ENCODE results near the gene KRT13.

Gene KRT13

DNA sequence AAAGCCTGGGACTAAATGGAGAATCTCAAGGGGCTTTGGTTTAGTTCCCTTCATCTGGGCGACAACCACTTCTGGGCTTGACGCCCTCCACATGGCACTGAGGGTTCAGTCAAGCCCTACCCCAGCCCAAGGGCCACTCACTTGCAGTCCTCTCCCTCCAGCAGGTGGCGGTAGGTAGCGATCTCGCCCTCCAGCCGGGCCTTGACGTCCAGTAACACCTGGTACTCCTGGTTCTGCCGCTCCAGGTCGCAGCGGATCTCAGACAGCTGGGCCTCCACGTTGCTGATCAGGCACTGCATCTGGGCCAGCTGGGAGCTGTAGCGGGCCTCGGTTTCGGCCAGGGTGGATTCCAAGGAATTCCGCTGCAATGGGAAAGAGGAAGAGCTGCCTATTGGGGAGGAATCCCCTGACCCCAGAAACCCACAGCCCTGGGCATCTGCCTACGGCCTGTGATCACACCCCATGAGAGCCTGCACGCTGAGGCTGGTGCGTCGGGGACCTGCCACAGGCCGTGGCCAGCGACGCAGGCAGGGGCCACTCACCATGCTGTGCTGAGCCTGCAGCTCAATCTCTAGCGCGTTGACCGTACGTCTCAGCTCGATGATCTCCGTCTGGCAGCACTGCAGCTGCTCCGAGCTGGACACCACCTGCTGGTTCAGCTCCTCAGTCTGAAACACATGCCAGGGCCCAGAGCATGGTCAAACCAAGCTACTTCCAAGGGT lies 18.4 kb downstream of the KRT13 start:
- peaks cover 26% of the 10 kb centered on the region for H3K27me3 ChIP-seq (ENCODE audit: insufficient read depth, low read depth, severe bottlenecking)
- no peak overlapping the region for H3K27ac ChIP-seq
- TF ChIP-seq CTCF (IDR thresholded peaks at IDR 0.05; ENCODE audit: low read depth, low read length), result peak; percentile 96
- H3K36me3 ChIP-seq, result no peaks in the 10 kb centered on the region
- no peaks in the 10 kb centered on the region for H3K9me3 ChIP-seq (ENCODE audit: severe bottlenecking)
- peak; percentile 82 for DNase-seq
- H3K4me3 ChIP-seq (ENCODE audit: low read depth, low read length), result no peak overlapping the region

GRCh38 chr17:41486316-41486715 lies 19.1 kb downstream of the KRT13 start:
- Histone ChIP-seq H3K9me3 (ENCODE audit: severe bottlenecking) (no peaks in the 10 kb centered on the region), H3K27me3 (ENCODE audit: insufficient read depth, low read depth, severe bottlenecking) (peaks cover 31% of the 10 kb centered on the region), H3K4me3 (ENCODE audit: low read depth, low read length) (no peak overlapping the region), H3K27ac (no peak overlapping the region), H3K36me3 (no peaks in the 10 kb centered on the region)
- no peak for TF ChIP-seq CTCF (IDR thresholded peaks at IDR 0.05; ENCODE audit: low read depth, low read length)
- no peak for DNase-seq

GRCh38 chr17:41484920-41485904 lies 20.2 kb downstream of the KRT13 start:
- no peak for DNase-seq

GRCh38 chr17:41483991-41484826 lies 21.2 kb downstream of the KRT13 start:
- TF ChIP-seq CTCF (IDR thresholded peaks at IDR 0.05; ENCODE audit: low read depth, low read length), result no peak
- H3K4me3 ChIP-seq (ENCODE audit: low read depth, low read length), result no peak overlapping the region
- DNase-seq, result no peak
- H3K27me3 ChIP-seq (ENCODE audit: insufficient read depth, low read depth, severe bottlenecking), result peaks cover 51% of the 10 kb centered on the region
- H3K9me3 ChIP-seq (ENCODE audit: severe bottlenecking), result no peaks in the 10 kb centered on the region
- H3K27ac ChIP-seq, result no peak overlapping the region
- H3K36me3 ChIP-seq, result no peaks in the 10 kb centered on the region

More at GRCh38 chr17:41484920-41485904, 20.2 kb downstream of the KRT13 start:
- TF ChIP-seq CTCF (IDR thresholded peaks at IDR 0.05; ENCODE audit: low read depth, low read length), result no peak
- Histone ChIP-seq H3K4me3 (ENCODE audit: low read depth, low read length) (no peak overlapping the region), H3K27me3 (ENCODE audit: insufficient read depth, low read depth, severe bottlenecking) (peaks cover 41% of the 10 kb centered on the region), H3K36me3 (no peaks in the 10 kb centered on the region), H3K9me3 (ENCODE audit: severe bottlenecking) (no peaks in the 10 kb centered on the region), H3K27ac (no peak overlapping the region)

DNA sequence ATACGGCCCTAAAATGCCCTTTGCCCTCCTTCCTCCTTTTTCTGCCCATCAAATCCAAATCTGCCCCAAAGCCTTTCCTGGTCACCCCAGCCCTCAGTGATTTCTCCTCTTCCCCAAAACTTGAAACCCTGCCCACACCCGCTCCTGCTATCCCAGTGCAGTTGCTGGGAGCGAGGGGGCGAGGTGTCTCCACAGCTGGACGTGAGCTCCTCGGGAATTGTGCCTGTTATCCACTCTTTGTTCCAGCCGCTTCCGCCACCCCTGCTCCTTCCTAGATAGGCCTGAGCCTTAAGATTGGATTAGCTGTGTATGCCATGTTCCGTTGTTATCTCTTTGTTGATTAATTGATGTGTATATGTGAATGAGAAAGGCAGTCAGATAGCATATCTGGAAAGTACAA lies 21.9 kb downstream of the KRT13 start:
- no peak overlapping the region for H3K27ac ChIP-seq
- H3K9me3 ChIP-seq (ENCODE audit: severe bottlenecking), result no peaks in the 10 kb centered on the region
- H3K4me3 ChIP-seq (ENCODE audit: low read depth, low read length), result no peak overlapping the region
- peaks cover 58% of the 10 kb centered on the region for H3K27me3 ChIP-seq (ENCODE audit: insufficient read depth, low read depth, severe bottlenecking)
- TF ChIP-seq CTCF (IDR thresholded peaks at IDR 0.05; ENCODE audit: low read depth, low read length), result no peak
- no peak for DNase-seq
- no peaks in the 10 kb centered on the region for H3K36me3 ChIP-seq
